ENCODE data around the gene LIMS1. TPM values are rescaled to one million over a fixed set of nuclear protein-coding genes. Genes with fewer than 3 reads are reported as not detected.

Gene LIMS1
- total and polyA plus RNA-seq, 2 of the 13 experiments (the other 11 are each of a cell fraction or from before 2014, with no cell fraction given), result 38.3 to 49.6 TPM

DNA sequence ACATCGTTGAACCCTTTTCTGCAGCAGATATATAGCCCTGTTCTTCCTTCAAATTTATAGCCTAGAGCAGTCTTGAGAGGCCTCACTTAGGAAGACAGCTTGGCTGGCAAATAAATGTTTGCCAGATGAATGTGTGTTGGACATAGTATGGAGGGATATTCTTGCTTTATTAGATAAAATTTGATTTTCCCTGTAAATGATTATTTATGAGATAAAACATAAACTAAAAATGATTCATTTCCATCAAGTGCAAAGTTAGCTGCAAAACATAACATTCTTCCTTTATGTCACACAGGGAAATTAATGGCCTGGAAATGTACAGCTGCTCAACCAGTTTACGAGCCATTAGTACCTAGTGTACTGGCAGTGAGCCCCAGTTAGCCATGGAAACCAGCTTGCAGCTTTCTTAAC is 82.5 kb downstream of the LIMS1 start:
- H3K4me3 ChIP-seq (replicated peaks in 1 of 3; ENCODE audit: insufficient read depth in 1 of 3, low read depth in 2 of 3, low read length in 3 of 3), result no peak overlapping the region
- peaks cover 0 to 4% of the 10 kb centered on the region in 2 experiments; a peak in 2 of 5 replicates for H3K36me3 ChIP-seq (replicated peaks in 1 of 2; ENCODE audit: control insufficient read depth in 1 of 2, insufficient read depth in 2 of 2, low read length in 2 of 2)
- no peak for TF ChIP-seq ZNF564 (CRISPR knock-in tag; IDR thresholded peaks at IDR 0.05)
- TF ChIP-seq, protein P1, sequence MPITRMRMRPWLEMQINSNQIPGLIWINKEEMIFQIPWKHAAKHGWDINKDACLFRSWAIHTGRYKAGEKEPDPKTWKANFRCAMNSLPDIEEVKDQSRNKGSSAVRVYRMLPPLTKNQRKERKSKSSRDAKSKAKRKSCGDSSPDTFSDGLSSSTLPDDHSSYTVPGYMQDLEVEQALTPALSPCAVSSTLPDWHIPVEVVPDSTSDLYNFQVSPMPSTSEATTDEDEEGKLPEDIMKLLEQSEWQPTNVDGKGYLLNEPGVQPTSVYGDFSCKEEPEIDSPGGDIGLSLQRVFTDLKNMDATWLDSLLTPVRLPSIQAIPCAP (CRISPR knock-in tag; IDR thresholded peaks at IDR 0.05; ENCODE audit: low read depth), result no peak
- no peak for TF ChIP-seq SATB2 (CRISPR knock-in tag; IDR thresholded peaks at IDR 0.05)
- TF ChIP-seq ZNF580 (CRISPR knock-in tag; IDR thresholded peaks at IDR 0.05; ENCODE audit: borderline replicate concordance, low read depth), result no peak
- no peak for TF ChIP-seq GATAD2A (CRISPR knock-in tag; IDR thresholded peaks at IDR 0.05)
- no peak for TF ChIP-seq ZSCAN5A (CRISPR knock-in tag; IDR thresholded peaks at IDR 0.05; ENCODE audit: borderline replicate concordance)
- TF ChIP-seq ATF3 (CRISPR knock-in tag; IDR thresholded peaks at IDR 0.05), result no peak
- TF ChIP-seq KLF12 (CRISPR knock-in tag; IDR thresholded peaks at IDR 0.05; ENCODE audit: borderline replicate concordance), result no peak
- TF ChIP-seq SMARCC2 (IDR thresholded peaks at IDR 0.05), result no peak
- no peak overlapping the region for H3K27ac ChIP-seq (ENCODE audit: extremely low read length, insufficient read depth, low read length)
- no peak for ATAC-seq
- FAIRE-seq, result no peak
- intact Hi-C loops (cut with micrococcal nuclease; ENCODE audit: unreplicated experiment) (no loop called here), in situ Hi-C loops (cut with HindIII; ENCODE audit: extremely low pct_ligation_motif_present, low pct_unique_long_range_greater_than_20kb) (no loop called here)
- H3K4me2 ChIP-seq (ENCODE audit: low read depth, low read length), result no peak overlapping the region
- BruUV-seq (replicated peaks), result no TSS peak
- ChIA-PET CTCF (ENCODE audit: low intra/inter-chr PET ratio, low total read pairs) (no interaction called here), POLR2A (no interaction called here)
- H3K4me1 ChIP-seq (ENCODE audit: insufficient read depth, low read length), result peaks cover 41% of the 10 kb centered on the region
- no peaks in the 10 kb centered on the region for H3K9me3 ChIP-seq (ENCODE audit: low read length)
- H4K20me1 ChIP-seq (ENCODE audit: insufficient read depth, low read length), result peaks cover 13% of the 10 kb centered on the region; the same call in 1 of the 2 replicates
- 90% methylated on average over 2 of the region's 2 CpGs for WGBS (ENCODE audit: low lambda C conversion rate)
- no peak overlapping the region for H2AFZ ChIP-seq (ENCODE audit: low read length)
- H3K9ac ChIP-seq (ENCODE audit: insufficient read depth, low read depth, low read length), result no peak overlapping the region
- peaks cover 22% of the 10 kb centered on the region for H3K79me2 ChIP-seq (ENCODE audit: insufficient read depth, low read length)
- no peak for DNase-seq (ENCODE audit: low spot score)
- H3K27me3 ChIP-seq (ENCODE audit: control insufficient read depth in 1 of 2, insufficient read depth in 2 of 2, low read length in 2 of 2), result no peaks in the 10 kb centered on the region
